GM19238 (cell line): ENCODE results near the gene ZNF19.

Experiments
- DNase-seq: peaks from one replicate; pipeline ENCODE4 v3.0.0; 2011; ENCODE audit warnings: low spot score; ENCODE audit not compliant: insufficient read length

The ZNF19 gene

DNA sequence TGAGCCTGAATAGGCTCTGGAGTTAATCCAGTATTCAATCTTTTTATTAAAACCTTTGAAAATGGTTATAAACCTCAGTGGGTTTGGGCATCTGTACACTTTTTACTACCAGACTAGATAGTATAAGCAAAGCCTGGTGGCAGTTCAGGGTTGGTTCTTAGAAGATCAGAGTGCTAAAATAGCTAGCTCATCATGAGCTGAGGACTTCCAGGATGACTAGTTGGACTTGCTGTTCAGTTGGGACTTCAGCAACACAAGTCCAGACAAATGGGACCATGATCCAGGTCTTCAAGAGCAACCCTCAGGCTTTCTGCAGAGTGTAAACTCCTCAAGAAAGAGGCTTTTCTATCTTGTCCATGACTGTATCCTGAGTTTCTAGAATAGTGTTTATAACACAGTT, 1.2 kb upstream of the ZNF19 start:
- DNase-seq, result no peak

DNA sequence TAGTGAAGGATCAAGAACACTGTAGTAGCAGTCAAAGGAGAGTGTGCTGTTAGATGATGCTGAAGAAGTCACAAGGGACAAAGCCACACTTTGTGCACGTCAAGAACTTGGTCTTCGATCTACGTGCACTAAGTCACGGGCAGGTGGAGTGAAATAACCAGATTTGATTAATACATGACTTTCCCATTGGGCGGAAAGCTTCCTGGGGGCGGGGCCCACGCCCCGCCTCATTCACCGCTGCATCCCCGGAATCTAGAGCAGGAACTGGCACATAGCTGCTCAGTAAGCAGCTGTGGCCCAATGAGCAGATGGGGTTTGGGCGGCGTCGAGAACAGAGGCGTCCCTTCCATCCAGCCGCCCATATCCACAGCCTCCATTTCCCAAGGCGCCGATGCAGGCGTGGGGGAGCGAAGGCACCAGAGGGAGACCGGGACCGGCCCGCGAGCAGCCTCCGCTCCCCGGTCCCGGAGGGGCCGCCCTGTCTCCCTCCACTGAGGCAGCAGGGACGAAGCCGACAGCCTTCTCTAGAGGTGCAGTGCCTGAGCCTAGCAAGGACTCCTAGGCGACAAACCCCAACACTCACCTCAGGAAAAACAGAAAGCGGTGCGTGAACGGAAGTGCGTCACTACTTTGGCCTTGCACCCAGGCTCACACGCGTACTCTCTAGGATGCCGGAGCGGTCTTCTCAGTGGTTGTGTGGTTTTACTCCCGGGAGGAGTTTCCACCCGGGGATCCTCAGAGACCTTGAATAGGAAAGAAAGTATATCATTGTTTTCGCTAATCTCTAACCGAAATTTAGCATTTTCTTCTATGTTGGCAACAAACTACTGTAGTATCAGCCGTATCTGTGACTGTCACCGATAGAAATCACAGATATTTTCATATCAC, 4.9 kb downstream of the ZNF19 start:
- DNase-seq, result peak; percentile 64

DNA sequence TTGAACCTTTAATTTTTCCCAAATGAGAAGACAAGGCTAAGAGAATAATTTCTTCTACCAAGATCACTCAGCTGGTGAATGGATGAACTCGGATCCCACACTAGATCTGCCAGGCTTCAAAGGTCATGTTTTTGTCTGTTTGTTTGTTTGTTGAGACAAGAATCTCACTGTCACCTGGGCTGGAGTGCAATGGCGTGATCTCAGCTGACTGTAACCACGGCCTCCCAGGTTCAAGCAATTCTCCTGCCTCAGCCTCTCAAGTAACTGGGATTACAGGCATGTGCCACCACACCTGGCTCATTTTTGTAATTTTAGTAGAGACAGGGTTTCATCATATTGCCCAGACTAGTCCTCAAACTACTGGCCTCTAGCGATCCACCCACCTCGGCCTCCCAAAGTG, 6.6 kb downstream of the ZNF19 start:
- no peak for DNase-seq

DNA sequence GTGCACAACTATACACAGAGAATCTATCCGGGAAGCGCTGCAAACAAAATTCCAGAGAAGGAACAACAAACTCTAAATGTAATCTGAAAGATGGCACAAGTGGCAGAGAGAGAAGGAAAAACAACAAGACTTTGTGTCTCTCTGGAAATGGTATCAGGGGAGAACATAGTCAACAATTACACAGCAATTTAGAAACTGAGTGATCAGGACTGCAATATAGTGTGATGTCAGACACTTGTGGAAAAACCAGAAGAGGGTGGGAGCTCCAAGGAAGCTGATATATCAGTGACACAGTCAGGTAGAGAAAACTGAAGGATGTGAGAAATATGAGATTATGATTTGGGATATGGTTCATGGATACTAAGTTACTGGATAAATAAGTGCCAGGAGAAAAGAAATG, 8.2 kb downstream of the ZNF19 start:
- no peak for DNase-seq

DNA sequence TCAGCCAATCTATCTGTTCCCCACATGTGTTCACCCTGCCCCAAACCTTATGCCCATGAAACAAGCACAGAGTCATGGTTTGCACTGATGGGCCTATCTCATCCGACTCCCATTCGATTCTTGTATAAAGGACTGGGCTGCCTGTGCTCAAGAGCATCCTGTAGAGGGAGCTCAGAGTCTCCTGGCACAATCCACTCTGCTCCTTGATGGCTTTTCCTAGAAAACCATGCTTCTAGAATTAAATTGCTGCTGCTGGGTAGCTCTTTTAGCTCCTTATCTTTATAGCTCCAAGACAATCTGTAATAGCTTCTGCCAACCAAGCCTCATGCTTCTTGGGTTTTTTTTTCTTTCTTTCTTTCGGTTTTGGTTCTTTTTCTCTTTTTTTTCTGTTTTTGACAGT, 9.7 kb downstream of the ZNF19 start:
- no peak for DNase-seq

DNA sequence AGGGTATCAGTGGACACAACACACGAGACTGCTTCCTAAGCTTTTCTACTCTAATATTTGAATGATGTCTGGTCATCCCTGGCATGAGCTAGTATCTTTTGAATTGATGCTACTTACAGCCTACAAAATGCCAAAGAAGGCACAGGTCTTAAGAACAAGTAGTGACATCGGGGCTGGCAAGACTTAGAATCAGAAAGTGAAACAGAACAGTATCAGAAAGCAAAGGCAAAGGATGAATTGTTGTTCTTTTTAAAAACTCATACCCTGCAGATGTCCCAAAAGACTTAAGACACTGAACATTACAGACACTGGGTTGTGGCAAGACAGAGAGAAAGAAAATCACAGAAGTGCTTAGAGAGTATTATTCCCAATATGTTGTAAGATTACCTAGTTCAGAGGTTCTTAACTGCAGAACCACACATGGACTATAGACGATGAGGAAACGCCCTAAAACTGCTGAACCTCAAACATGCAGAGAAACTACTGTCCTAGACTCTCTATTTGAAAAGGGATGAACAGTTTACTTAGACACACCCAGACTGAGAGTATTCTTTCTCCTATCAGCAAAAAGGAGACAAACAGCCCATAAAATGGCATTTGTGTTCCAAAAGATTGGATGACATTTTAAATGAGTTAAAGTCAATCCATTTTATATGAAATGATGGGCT, 12.5 kb downstream of the ZNF19 start:
- DNase-seq, result no peak

DNA sequence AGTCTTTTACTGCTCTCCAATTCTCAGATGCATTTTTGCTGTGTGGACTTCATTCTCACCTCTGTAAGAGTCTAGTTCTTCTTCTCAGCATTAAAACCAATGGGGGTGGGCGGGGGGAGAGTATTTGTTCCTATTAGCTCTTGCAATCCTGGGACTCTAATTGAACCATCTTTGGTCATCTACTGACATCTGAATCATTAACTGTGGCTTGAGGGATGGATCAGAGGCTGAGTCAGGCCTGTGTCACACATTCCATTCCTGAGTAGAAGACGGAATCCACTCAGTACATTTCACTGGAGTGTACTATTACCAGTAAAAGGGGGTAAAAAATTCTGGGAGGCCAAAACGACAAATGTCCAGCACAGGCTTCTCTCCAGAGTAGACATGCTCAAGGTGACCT, 14.3 kb downstream of the ZNF19 start:
- no peak for DNase-seq

DNA sequence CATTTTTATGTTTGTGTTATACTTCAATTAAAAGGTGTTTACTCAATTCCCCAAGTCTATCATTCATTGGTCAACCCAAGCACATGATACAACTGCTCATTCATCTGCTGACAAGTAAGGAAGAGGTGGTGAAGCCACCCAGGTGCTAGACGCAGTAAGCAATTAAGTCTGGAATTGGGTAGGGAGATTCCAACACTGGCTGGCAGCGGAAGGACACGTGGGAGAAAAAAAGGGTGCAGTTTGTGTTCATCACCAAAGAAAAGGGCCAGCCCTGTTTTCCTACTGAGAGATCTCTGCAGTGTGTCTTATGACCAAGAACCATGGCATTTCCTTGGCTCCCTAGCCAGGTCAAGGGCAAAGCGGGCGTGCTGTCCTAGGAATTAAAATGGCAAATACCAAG, 15.2 kb downstream of the ZNF19 start:
- DNase-seq, result no peak

DNA sequence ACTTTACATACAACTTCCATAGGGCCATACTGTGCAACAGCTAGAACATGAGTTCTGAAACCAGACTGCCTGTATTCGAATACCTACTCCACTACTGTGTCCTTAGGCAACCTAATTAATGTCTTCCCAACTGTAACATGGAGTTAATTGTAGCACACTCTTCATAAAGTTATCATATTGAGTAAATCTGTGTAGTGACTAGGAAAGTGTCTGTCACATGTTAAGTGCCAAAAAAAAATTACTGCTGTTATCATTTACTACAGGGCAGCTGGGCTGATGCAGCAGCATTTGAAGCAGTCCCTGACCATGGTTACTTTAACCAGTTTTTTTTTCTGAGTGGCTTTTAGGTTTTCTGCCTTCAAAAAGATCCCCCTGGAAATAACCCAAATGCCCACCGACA, 16.2 kb downstream of the ZNF19 start:
- DNase-seq, result no peak

DNA sequence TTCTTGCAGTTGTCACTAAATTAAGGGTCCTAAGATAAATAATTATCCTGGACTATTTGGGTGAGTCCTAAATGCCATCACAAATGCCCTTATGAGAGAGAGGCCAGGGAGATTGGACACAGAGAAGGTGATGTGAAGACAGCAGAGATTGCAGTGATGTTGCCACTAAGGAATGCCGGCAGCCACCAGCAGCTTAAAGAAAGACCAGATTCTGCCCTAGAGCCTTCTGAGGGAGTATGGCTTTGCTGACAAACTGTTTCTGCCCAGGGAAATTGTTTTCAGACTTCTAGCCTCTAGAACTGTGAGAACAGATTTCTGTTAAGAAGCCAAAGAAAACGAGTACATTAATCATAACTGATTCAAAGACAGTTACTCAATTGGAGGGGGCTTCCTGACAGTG, 17.1 kb downstream of the ZNF19 start:
- no peak for DNase-seq

DNA sequence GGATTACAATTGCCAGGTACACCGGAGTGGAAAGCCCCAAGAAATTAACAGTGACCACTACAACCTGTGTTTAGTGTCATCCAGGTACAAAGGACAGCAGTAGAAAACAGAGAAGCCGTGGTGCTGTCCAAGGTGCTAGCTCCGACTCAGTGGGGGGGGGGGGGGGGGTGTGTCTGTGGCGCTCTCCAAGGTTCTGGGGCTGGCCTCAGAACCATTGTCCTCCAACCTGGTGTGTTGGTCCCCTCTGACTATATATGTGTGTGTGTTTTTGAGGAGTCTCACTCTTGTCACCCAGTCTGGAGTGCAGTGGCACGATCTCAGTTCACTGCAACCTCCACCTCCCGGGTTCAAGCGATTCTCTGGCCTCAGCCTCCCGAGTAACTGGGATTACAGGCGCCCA, 21.3 kb downstream of the ZNF19 start:
- no peak for DNase-seq

DNA sequence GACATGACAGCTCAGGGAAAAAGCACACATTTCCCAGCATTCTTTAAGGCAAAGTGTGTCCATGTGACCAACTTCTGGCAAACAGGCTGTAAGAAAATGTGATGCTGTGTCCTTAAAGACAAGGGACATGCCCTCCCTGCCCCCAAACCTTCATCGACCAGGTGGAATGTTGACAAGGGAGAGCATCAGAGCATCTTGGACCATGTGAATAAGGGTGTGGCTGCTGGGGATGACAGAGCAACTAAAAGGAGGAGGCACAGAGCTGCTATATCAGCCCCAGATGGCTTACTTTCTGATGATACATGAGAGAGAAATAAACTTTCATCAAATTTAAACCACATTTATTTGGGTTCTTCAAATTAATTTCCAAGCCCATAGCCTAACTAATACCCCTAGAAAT, 24.9 kb downstream of the ZNF19 start:
- DNase-seq, result no peak

DNA sequence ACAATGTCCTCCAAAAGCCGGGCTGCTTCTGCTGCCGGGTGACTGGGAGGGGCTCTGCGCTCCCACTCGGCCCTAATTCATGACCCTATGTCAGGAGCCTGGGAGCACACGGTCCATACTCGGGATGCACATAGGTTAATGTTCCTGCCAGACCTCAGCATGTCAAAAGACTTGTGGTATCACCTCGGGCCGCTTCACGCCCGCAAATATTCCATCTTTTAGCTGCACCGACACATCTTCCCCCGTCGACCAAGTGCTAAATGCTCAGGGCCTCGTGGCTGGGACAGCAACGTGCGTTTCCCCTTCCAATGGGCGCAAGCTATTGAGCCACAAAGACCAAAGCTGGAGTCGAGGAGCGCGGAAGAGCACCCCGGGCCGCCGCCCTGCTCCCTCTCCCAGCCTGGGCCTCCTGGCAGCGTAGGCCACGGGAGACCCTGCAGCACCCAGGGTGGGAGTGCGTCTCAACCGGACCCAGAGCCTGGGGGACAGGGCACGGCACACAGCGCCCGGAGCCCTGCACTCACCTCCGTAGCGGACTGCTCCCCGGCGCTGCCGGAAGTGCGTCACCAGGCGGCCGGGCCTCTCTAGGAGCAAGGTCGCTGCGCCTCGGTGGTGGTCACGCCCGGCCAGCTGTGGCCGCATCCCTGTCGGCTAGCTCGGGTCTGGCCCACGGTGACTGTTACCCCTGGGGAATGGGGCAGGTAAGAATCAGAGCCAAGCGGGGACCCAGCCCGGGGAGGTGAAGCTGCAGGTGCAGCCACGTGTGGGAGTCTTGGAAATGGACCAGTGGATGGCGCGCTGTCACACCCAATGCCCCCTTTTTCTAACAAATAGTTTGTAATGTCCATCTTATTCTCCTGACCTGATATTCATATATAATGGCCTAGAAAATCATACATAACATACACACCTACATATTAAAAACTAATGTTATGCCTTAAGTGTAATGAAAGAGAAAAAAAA, 27.2 kb downstream of the ZNF19 start, which contains the start of gene ZNF23:
Gene ZNF23, minus strand, starts transcription at position 562 of the 963 bp plus-strand sequence. CDS start 5,451 bp downstream, outside the sequence.
- peak; percentile 95 for DNase-seq

DNA sequence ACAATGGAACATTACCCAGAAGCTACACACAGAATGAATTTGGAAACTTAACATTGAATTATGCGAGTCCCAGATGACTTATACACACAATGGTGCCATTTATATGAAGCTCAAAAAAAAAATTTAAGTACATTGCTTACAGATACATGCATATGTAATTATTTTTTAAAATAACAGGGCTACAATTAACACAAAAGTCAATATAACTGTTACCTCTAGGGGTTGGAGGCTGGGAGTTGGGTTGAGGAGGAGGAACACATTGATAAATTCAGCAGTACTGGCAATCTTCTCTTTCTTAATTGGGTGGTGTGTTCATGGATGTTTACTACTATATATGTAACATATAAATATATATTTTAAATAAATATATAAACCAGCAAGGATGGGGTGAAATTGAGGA, 28.2 kb downstream of the ZNF19 start:
- DNase-seq, result no peak

DNA sequence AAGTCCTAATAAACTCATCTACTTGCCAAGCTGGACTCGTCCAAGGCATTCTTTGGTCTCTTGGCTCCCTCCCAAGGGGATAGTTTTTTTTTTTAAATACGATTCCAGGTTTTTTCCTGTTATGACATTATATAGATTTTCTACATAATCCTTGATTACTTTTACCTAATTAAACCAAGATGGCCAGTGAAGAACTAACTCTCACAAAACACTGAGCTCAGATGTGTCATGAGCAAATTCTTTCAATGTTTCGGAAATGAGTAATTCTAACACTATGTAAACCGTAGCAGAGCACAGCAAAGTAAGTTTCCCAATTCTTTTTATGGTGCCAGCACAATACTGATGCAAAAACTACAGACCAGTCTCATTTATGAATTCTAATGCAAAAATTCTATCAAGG, 28.9 kb downstream of the ZNF19 start:
- DNase-seq, result no peak

DNA sequence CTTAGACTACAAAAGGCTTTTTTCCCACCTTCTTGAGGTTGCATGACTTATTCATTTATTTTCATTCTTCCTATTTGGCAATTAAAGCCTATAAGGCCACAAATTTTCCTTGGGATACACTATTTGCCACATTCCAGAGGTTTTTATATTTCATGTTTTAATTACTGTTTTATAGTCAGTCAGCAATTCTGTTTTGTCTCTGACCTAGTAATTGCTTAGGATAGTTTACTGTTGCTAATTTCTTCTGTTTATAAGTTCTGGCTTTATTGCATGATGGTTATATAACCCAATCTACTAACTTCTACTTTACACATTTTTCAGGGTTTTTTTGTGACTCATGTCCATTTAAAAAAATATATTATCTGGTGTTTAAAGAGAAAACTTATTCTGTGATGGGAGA, 29.6 kb downstream of the ZNF19 start:
- DNase-seq, result no peak

DNA sequence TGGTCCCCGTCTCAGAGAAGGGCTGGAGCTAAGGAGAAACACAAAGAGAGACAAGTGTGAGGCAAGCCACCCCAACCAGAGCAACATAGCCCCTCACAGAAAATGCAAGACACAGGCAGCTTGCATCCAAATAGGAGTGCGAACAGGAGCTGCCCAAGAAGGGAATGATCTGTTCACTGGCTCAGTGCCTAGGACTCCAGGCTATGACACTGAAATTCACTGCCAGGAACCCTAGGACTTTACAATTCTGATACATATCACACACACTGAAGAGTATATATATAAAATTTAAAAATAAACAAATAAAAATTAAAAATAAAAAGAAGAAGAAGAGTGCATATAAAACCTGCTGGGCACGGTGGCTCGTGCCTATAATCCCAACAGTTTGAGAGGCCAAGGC, 32.3 kb downstream of the ZNF19 start:
- DNase-seq, result no peak

DNA sequence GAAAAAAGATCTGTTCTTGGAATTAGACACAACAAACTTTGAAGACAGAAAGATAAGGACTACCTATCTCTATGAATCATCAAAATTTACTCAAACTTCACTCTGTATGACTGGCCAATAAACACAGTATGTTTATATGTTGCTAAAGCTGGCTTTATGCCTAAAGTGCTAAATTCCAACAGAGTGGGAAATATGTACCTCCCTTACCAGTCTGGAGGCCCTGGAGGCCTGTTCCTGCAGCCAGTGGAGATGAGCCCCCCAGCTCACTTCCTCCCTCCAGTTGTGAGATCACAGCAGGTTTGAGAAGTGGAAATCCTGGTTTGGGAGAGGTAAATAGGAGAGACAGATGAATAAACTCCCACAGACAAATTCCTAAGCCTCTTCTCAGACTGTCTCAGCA, 36.1 kb downstream of the ZNF19 start:
- no peak for DNase-seq

DNA sequence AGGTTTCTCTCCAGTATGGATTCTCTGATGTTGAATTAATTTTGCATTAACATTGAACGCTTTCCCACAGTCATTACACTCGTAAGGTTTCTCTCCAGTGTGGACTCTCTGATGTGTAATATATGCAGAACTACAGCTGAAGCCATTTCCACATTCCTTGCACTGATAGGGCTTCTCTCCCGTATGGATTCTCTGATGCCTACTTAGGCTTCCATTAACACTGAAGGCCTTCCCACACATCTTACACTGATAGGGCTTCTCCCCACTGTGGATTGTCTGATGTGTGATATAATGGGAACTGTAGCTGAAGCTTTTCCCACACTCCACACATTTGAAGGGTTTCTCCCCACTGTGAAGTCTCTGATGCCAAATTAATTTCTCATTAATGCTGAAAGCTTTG, 40.1 kb downstream of the ZNF19 start:
- no peak for DNase-seq

DNA sequence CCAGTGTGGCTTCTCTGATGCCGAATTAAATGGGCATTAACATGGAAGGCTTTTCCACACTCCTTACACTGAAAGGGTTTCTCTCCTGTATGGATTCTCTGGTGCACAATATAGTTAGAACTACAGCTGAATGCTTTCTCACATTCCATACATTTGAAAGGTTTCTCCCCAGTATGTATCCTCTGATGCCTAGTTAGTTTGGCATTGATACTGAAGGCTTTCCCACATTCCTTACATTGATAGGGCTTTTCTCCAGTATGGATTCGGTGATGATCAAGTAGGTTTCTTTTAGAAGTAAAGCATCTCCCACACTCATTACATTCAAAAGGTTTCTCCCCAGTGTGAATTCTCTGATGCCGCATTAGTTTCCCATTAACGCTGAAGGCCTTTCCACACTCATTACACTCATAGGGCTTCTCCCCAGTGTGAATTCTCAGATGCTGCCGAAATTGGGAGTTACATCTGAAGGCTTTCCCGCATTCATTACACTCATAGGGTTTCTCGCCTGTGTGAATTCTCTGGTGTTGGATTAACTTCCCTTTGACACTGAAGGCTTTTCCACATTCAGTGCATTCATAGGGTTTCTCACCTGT, 40.8 kb downstream of the ZNF19 start:
- DNase-seq, result no peak

DNA sequence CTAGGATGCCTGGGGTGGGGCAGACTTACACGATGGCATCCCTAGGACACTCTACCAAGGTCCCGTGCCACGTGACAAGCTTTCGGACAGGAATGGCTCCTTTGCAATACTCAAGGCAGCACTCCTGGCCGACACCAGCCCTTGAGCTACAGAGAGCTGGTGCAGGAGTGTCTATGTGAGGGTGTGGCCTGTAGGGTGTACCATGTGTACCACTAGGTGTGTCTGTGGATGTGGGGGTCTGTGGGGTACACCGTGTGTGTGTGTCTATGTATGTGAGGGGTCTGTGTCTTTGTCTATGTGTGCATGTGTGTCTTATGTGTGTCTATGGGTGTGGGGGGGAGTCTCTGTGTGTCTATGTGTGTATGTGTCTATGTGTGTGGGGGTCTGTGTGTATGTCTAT, 45.4 kb downstream of the ZNF19 start:
- no peak for DNase-seq
